HG02798 (cell line): Measurements from ENCODE around the gene C1orf174.

ENCODE experiments used
- ATAC-seq: cut with Tn5 transposase; IDR thresholded peaks from one replicate; pipeline ENCODE4 v1.9.1; 2021; ENCODE audit warnings: mild to moderate bottlenecking; ENCODE audit not compliant: unreplicated experiment, poor library complexity

C1orf174 gene

DNA sequence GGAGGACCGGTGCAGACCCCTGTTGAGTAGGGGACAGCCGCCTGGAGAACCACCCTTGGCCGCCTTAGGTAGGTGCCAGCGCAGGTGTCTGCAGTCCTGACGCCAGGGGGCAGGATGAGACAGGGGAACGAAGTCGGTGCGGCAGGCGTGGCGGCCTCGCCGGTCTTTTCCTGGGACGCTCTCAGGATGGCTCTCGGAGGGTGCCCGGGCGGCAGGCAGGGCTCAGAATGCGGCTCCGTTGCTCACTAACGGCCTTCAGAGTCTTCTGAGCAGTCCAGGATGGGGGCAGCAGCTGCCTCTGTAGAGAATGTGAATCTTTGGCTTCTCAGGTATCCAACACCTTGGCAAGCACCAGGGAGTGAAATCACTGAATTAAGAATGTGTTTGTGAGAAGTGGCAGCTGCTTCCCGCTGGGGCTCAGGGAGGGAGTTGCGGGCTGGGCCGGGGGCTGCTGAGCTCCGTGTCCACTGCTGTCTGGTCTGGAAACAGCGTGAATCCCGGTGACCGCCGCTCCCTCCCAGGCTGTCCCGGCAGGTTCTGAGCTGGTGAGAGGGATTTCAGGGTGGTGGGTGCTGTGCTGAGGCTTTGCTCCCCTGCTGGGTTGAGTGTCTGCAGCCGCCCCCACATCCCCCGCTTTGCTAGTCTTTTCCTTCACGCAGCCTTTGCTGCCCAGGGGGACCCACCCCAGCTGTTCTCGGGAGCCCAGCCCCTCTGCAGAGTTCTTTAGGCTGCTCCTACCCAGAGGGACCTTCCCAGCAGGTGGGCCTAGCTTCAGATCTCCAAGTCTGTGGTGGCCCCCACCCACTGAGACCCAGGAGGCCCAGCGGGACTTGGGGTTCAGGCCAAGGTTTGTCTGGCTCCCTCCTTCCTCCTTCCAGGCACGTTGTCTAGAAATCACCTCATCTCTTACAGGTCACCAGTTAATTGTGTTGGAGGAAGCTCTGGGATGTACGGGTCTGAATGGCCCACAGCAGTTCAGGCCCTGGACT lies 11.1 kb upstream of the C1orf174 start:
- peak; percentile 53 for ATAC-seq

- ATAC-seq: no peak
These were observed 10.1 kb upstream of the C1orf174 start for GRCh38 chr1:3910049-3910731.

GRCh38 chr1:3909615-3910014 lies 9.5 kb upstream of the C1orf174 start:
- ATAC-seq: no peak

GRCh38 chr1:3908886-3909517 lies 8.9 kb upstream of the C1orf174 start:
- ATAC-seq: no peak

- ATAC-seq: no peak
These were observed 7.6 kb upstream of the C1orf174 start for GRCh38 chr1:3907621-3908165.

DNA sequence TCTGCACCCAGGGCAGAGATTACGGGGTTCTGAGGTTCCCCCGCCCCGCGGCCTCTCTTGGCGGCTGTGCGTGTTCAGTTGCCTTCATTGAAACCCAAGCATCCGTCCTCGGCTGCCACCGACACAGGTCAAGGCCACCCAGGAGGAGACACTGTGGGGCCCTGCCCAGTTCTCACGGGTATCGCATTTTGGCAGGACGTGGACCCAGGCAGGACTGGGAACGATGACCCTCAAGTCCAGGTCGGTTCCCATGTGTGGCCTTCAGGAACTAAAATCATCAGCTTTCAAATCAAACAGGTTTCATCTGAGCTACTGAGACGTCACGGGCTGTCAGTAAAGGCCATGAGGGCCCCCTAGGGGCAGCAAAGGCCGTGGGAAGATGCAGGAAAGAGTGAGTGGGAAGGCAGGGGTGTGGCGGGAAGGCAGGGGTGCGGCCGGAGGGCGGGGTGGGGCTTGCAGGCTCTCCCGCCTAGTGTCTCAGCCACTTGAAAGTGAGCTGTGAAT lies 7.0 kb upstream of the C1orf174 start:
- no peak for ATAC-seq

GRCh38 chr1:3906672-3907020 lies 6.6 kb upstream of the C1orf174 start:
- ATAC-seq: no peak

DNA sequence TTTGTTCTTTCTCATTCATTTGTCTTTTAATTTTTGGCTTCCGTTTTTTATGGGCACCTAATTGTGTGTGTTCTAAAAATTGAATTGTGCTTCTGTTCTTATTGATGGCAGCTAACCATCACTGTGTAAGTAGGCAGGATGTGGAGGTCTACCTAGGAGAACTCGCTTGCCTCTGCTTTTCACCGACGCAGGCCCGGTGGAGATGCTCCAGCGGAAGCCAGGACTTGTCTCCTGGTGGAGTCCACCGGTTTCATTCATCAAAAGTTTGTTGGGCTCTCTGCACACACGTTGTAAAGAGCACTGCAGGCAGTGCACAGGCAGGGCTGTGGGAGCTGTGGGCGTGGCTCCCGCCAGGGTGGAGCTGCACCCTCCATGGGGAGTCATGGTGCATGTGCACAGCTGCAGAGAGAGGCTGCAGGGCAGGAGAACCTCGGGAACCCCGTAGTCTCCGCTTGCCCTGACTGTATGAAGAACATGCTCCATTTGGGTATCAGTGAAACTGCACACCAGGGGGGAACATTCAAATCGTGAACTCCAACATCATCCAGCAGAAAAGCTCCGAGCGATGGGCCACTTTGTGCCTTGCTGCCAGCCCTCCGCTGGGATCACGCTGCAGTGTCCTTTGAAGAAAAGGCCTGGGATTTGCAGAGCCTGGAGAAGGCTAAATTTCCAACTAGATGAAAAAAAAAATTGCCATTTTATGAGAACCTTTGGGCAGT lies 6.0 kb upstream of the C1orf174 start:
- no peak for ATAC-seq

GRCh38 chr1:3905266-3905952 lies 5.3 kb upstream of the C1orf174 start:
- ATAC-seq: no peak

GRCh38 chr1:3904843-3905185 lies 4.7 kb upstream of the C1orf174 start:
- ATAC-seq: no peak

GRCh38 chr1:3904006-3904842 lies 4.2 kb upstream of the C1orf174 start:
- ATAC-seq: no peak

- ATAC-seq: no peak
These were observed 3.3 kb upstream of the C1orf174 start for GRCh38 chr1:3903141-3904005.

DNA sequence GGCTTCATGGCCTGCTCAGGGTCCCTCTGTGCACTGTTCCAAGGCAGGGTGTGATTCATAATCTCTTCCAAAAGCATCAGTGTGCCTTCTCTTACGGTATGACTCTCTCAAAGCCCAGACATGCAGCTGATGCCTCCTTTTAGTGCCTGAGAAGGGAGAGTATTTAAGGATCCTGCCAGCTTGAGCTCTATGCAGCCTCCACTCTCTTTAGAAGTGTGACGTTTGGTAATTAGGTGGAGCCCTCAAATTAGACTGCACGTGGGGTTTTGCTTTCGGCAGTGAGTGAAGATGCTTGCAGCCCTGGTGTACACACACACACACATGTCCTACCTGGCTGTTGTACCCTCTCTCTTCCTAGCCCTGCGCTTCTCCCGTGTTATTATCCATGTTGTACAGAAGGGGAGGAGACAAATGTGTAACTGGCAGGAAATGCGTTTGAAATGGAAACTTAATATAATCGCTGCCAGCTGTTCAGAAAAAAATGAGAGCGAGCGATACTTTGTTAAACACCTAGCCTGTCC lies 2.6 kb upstream of the C1orf174 start:
- ATAC-seq: no peak

- ATAC-seq: no peak
These were observed 2.0 kb upstream of the C1orf174 start for GRCh38 chr1:3902111-3902511.

DNA sequence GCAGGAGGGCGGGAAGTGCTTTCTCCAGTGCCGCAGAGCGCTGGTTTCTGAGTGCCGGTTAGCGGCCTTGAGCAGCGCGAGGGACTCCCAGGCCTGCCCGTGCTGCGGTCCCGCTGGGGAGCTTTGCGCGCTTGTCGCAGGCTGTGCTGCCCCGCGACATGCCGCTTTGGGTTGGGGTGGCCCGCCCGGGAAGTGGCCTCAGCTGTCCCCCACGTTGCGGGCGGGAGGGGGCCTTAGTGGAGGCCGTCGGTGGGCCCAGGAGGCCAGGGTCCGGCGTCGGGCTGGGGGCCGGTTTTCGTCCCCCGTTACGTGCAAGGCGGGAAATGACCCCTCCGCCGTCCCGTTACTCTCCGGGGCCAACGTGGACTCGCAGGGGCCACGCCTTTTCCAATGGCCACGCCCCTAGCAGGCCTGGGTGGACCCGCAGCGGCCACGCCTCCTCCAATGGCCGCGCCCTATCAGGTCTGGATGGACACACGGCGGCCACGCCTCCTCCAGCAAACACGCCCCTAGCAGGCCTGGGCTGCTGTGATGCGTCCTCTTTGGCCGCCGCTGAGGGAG lies 977 bp upstream of the C1orf174 start:
- ATAC-seq: peak; percentile 58

- ATAC-seq: peak; percentile 8
These were observed 320 bp downstream of the C1orf174 start for GRCh38 chr1:3899754-3900149.
